NCI-H526 treated with DMSO at 0.1 percent for 48 hours (cell line): ENCODE results near the gene RAB12.
"Not testable (repeated sequence)": the region's sequence is repeated elsewhere in the genome, so short reads cannot be mapped to it uniquely, and the experiment has no call there.

Experiments used
- DNase-seq: peaks from one replicate; lab custom pipeline; 2025; lab: John Stamatoyannopoulos, UW

The RAB12 gene

GRCh38 chr18:8608795-8609658 is at the start of gene RAB12:
Gene RAB12, plus strand, starts transcription at chr18:8609437. Its CDS starts 3 bp downstream, at chr18:8609440.
- DNase-seq: peak; percentile 58

GRCh38 chr18:8559612-8560186 is 49.5 kb upstream of the RAB12 start:
- DNase-seq: no peak

GRCh38 chr18:8561123-8561910 is 47.9 kb upstream of the RAB12 start:
- no peak for DNase-seq

- no peak for DNase-seq
Observed at GRCh38 chr18:8562070-8562469, 47.2 kb upstream of the RAB12 start.

- DNase-seq: no peak
Observed at GRCh38 chr18:8562919-8563318, 46.3 kb upstream of the RAB12 start.

- DNase-seq: no peak
Observed at GRCh38 chr18:8571399-8571798, 37.8 kb upstream of the RAB12 start.

GRCh38 chr18:8573766-8574165 is 35.5 kb upstream of the RAB12 start:
- not testable (repeated sequence) for DNase-seq

- DNase-seq: no peak
Observed at GRCh38 chr18:8584798-8585197, 24.4 kb upstream of the RAB12 start.

DNA sequence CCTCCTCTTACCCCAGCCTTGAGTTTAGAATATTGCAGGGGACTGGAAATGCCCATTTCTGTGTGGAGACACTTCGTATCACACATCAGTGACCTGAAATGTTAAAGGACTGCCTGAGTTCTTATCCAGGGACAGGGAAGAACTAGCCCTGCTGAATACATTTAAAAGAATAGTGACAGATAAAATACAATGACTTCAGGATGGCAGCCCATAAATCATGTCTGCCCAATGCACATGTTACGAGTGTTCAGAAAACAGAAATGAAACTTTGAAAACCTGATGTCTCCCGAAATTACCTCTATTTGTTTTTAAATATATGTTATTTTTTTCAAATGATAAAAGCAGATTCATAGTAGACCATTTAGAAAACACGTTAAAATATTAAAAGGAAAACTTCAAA is 22.3 kb upstream of the RAB12 start:
- DNase-seq: no peak

DNA sequence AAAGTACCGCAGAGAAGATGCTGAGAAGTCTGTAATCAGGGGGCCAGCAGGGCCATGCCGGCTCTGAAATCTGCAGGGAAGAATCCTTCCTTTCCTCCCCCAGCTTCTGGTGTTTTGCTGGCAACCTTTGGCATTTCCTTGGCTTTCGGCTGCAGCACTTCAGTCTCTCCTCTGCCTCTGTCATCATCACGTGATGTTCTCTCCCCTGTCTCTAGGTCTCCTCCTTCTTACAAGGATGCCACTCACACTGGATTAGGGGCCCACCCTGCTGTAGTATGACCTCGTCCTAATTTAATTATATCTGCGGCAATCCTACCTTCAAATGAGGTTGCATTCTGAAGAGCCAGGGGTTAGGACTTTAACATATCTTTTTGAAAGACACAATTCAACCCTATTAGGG is 13.8 kb upstream of the RAB12 start:
- no peak for DNase-seq

GRCh38 chr18:8601277-8602032 is 7.8 kb upstream of the RAB12 start:
- DNase-seq: no peak

GRCh38 chr18:8602040-8602439 is 7.2 kb upstream of the RAB12 start:
- DNase-seq: no peak

GRCh38 chr18:8602557-8602956 is 6.7 kb upstream of the RAB12 start:
- no peak for DNase-seq

- no peak for DNase-seq
Observed at GRCh38 chr18:8603663-8604520, 5.3 kb upstream of the RAB12 start.

DNA sequence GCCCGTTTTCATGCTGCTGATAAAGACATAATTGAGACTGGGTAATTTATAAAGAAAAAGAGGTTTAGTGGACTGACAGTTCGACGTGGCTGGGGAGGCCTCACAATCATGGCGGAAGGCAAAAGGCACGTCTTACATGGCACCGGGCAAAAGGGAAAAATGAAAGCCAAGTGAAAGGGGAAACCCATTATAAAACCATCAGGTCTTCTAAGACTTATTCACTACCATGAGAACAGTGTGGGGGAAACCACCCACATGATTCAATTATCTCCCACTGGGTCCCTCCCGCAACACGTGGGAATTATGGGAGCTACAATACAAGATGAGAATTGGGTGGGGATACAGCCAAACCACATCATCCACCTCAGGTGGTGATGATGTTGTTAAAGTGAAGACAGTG is 3.3 kb upstream of the RAB12 start:
- DNase-seq: no peak

DNA sequence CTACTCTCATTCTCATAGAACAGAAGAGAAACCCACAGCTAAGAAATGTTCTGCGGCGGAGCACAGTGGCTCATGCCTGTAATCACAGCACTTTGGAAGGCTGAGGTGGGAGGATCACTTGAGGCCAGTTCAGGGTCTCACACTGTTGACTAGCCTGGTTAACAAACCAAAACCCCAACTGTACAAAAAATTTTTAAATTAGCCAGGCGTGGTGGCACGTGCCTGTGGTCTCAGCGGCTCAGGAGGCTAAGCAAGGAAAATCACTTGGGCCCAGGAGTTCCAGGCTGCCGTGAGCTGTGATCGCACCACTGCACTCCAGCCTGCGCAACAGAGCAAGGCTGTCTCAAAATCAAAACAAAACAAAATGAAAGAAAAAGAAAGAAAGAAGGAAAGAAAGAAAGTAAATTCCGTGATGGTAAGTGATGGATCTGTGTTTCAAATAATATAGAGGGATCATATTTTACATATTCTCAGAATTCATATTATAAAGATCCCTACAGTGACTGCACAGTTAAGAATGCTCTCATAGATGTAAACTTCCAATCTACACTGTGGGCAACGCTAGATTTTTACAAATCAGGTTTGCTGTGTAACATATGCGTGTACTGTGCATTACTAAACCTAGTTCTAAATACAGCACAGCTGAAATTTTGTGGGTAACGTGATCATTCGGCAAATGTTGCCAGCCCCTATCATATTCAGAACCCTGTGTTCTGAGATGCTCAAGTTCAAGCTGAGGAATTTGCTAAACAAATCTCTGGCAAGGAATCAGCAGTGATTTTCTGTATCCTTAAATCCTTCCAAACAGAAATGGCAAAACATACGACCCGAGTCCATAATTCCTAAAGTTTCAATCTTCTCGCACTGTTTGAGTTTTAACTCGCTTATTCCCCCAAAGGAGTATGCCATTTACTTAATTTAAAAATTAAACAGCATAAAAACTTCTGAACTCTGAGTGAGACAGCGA is 1.2 kb upstream of the RAB12 start:
- DNase-seq: no peak

DNA sequence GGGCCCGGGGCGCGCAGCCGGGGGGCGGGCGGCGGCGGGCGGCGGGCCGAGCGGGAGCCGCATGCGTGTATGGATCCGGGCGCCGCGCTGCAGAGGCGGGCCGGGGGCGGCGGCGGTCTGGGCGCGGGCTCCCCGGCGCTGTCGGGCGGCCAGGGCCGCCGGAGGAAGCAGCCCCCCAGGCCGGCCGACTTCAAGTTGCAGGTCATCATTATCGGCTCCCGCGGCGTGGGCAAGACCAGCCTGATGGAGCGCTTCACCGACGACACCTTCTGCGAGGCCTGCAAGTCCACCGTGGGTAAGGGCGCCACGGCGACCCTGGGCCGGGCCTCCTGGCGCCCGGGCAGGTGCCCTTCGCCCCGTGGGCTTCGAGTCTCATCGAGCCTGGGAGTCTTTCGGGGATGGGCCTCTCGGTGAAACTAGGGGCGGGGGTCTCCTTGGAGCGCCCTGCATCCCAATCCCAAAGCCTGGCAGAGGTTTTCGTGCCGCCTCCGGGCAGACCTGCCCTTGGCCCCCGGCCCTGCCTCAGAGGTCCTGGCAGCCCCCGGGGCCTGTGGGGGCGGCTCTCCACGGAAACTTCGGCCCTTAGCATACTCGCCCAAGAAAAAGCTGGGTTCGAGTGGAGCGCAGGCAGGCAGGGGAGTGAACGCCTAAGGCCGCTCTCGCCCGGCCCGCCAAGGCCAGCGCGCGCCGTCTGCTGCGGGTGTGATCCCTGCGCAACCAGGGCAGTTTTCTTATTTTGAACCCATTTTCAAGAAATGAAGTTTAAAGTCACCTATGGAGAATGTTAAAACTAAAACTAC is 622 bp downstream of the RAB12 start:
- peak; percentile 4 for DNase-seq

- DNase-seq: no peak
Observed at GRCh38 chr18:8610459-8610851, 1.2 kb downstream of the RAB12 start.

DNA sequence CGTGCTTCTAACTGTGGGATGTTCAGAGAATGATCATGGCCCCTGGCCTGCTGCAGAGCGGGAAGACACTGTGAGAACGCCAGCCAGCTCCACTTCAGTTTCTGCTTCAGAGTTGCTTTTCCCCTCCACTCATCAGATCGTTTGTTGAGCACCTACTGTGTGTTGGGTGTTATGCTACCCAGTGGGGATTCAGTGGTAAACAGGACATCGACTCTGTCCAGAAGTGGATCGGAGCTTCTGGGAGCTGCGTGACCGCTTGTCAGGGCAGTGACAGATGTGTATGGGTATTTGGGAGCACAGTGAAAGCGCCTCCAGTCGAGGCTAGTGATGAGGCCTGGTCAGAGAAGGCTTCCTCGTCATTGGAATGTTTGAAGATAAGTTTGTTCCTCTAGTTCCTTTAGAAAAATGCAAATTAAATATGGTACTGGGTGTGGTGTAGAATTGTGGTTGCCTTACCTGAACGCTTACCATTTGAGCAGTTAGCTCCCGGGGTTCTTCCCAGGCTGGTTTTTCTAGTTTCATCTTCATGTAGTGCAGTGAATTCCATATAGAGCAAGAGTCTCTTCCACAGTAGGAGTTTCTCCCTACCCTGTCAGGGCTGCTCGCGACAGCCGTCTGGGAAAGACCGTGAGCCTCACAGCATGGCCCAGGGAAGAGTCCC is 2.8 kb downstream of the RAB12 start:
- peak; percentile 58 for DNase-seq
